ENCODE data around the gene PYURF. TPM values are rescaled to one million over a fixed set of nuclear protein-coding genes. Genes with fewer than 3 reads are reported as not detected.

The PYURF gene
- total RNA-seq, 1 donor from 2014 or later, result 52.2 TPM

Other genes starting within 250 kb of the PYURF start
- 22.4 TPM for gene PPM1K, start 239.2 kb downstream of the PYURF start, total RNA-seq
- 2.6 TPM for gene HERC6, start 144.9 kb downstream of the PYURF start, total RNA-seq
- gene HERC5, start 66.7 kb downstream of the PYURF start, total RNA-seq, result 5.7 TPM
- 16.7 TPM for gene HERC3, start 68.7 kb upstream of the PYURF start, total RNA-seq
- gene NAP1L5, start 174.1 kb upstream of the PYURF start, total RNA-seq, result 4.2 TPM